GM19324 (cell line): ENCODE results near the gene SKIL.

Experiments used
- ATAC-seq: cut with Tn5 transposase; IDR thresholded peaks from one replicate; pipeline ENCODE4 v1.9.1; 2021; ENCODE audit warnings: mild to moderate bottlenecking, moderate library complexity; ENCODE audit not compliant: unreplicated experiment, low FRiP score

SKIL gene

GRCh38 chr3:170350515-170351413, 6.8 kb upstream of the SKIL start:
- no peak for ATAC-seq

DNA sequence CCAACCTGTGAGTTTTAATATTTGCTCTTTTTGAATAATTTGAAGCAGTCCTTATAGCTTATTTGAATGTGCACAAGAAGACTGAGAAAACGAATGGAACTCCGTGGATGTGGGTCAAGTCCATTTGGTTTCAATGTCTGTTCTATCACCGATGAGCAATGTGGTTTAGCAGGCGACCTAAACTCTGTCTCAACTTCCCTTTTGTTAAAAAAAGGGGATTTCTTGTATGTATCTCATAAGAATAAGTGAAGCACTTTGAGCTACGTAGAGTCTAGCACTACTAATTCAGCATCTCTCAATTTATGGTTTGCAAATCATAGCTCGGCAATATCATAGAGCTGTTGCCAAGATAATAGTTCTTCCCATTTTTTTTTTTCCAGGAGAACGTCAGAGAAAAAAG, 4.6 kb upstream of the SKIL start:
- ATAC-seq: no peak

- ATAC-seq: no peak
Observed at GRCh38 chr3:170353485-170353884, 4.0 kb upstream of the SKIL start.

DNA sequence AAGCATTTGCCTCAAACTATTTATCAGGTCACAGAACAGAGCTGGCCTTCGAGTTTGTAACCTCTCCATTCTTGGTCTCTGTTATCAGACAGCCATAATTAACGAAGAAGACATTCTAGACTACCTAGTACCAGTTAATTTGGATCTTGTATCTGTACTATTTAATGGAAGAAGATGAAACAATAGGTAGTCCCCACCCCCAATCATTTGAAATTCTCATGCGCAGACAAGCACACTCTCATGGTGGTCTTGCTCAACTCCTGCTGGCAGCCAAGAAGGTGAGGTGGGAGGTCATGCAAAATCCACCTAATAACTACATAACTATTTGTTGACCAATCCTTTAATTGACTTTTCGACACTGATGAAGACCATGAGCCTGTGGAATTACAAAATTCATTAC, 2.8 kb upstream of the SKIL start:
- ATAC-seq: no peak

- peak; percentile 3 for ATAC-seq
Observed at GRCh38 chr3:170355738-170356595, 1.5 kb upstream of the SKIL start.

DNA sequence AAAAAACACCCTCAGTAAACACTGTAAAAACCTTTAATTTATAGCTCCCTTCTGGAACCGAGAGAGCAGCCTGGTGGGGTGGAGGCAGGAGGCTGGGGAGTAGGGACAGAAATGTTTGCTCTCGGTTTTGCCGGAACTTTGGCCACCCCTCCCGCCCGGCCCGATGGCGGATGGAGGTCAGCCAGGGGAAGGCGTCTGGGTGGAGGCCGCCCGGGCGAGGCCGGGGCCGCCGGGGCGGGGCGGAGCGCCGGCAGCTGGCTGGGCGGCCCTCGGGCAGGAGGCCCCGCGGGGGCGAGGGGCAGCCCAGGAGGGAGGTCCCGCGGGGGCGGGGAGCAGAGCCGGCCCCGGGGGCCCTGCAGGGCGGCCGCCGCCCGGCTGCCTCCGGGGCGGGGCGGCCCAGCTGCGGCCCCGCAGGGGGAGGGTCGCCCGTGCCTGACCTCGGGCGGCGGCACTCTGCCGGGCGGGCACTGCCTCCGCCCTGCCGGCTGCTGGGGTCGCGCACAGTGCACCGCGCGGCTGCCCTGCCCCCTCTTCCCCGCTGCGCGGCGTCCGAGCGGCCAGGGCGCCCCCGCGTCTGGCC, 829 bp upstream of the SKIL start:
- peak; percentile 62 for ATAC-seq

DNA sequence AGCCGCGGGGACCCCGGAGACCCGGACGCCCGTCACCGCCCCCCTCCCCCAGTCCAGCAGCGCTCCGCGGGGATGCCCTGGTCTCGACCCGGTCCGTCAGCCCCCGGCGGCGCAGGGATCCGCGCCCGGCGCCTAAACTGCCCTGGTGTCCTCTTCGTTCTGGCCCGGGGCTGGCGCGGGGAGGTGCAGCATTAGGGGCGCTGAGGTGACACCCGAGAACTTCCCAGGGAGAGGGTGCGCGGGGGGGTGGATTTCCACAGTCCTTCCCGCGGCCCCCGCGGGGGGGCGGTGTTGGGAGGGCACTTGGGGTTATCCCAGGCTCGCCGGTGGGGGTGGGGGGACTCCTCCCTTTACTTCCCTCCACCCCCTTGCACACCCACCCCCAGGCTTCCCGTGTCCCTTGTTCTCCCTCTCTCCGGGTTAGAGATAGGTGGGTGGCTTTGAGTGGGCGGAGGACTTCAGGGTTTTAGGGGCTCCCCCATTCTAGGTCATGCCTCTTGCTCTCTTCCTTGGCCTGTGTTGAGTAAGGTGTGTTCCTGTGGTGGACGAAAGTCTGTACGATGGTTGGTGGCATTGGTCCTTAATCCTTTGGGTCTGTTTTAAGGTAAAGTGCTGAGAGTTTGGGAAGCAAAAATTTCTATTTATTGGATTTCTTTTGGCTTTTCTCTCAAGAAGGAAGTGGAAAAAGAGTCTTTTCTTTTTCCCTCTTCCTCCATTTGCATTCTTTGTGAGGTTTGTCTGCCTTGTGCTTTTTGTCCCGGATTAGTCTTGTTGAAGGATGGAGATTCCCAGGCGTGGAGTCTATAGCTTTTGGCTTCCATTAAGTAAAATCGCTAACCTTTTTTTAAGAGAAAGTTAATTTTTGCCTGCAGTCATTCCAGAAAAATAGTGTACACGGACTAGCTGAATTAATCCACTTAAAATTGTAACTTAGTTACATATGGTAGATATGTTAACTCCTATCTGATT, 811 bp downstream of the SKIL start:
- peak; percentile 2 for ATAC-seq

DNA sequence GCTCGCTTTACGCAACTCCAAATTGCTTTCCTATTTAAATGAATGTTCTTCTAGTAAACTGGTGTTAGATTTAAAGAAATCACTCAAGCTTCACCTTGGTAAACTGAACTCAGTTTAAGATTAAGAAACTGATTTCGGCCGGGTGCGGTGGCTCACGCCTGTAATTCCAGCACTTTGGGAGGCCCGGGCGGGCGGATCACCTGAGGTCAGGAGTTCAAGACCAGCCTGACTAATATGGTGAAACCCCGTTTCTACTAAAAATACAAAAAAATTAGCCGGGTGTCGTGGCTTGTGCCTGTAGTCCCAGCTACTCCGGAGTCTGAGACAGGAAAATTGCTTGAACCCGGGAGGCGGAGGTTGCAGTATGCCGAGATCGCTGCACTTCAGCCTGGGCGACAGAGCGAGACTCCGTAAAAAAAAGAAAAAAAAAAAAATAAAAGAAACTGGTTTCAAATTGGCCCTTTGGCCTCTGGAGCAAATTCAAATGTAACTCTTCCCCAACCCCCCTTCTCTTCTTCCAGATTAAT, 1.7 kb downstream of the SKIL start:
- ATAC-seq: no peak

GRCh38 chr3:170360466-170360865, 3.0 kb downstream of the SKIL start:
- no peak for ATAC-seq

DNA sequence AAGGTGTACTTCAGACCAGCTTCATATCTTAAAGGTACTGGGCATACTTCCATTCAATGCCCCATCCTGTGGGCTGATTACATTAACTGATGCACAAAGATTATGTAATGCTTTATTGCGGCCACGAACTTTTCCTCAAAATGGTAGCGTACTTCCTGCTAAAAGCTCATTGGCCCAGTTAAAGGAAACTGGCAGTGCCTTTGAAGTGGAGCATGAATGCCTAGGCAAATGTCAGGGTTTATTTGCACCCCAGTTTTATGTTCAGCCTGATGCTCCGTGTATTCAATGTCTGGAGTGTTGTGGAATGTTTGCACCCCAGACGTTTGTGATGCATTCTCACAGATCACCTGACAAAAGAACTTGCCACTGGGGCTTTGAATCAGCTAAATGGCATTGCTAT, 3.4 kb downstream of the SKIL start:
- no peak for ATAC-seq

GRCh38 chr3:170361711-170362110, 4.2 kb downstream of the SKIL start:
- no peak for ATAC-seq

DNA sequence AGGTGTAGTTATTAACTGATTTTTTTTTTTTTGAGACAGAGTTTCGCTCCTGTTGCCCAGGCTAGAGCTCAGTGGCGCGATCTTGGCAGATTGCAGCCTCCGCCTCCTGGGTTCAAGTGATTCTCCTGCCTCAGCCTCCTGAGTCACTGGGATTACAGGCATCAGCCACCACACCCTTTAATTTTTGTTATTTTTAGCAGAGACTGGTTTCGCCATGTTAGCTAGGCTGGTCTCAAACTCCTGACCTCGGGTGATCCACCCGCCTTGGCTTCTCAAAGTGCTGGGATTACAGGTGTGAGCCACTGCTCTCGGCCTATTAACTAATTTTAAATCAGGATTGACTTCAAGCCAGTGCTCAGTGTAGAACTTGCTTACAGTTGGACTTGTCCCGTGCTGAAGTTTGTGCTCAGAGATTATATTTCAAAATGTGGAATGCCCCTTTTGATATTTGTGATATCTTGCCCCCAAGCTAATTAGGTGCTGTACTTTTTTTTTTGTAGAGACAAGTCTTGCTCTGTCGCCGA, 6.0 kb downstream of the SKIL start:
- no peak for ATAC-seq

GRCh38 chr3:170364965-170365364, 7.5 kb downstream of the SKIL start:
- no peak for ATAC-seq

GRCh38 chr3:170367797-170368196, 10.3 kb downstream of the SKIL start:
- no peak for ATAC-seq

- ATAC-seq: no peak
Observed at GRCh38 chr3:170368921-170369320, 11.4 kb downstream of the SKIL start.

- no peak for ATAC-seq
Observed at GRCh38 chr3:170372190-170372879, 14.8 kb downstream of the SKIL start.

DNA sequence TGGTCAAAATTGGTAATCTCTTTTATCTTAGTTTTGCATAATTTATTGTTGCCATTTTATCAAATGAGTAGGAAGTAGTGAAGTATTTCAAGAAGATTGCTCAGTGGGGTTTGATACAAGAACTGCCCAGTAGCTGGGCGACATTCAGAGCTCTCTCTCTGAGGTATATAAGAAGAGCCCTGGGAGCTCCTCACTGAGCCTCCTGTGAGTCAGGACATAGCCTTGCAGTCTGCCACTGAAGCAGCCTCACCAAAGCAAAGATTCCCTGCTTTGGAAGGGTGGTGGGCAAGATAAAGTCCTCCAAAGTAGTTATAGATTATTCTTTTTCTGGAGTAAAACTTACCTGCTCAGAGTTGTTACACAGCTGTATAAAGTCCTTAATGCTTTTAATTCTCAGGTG, 26.1 kb downstream of the SKIL start:
- ATAC-seq: no peak

- ATAC-seq: no peak
Observed at GRCh38 chr3:170386468-170386867, 29.0 kb downstream of the SKIL start.

DNA sequence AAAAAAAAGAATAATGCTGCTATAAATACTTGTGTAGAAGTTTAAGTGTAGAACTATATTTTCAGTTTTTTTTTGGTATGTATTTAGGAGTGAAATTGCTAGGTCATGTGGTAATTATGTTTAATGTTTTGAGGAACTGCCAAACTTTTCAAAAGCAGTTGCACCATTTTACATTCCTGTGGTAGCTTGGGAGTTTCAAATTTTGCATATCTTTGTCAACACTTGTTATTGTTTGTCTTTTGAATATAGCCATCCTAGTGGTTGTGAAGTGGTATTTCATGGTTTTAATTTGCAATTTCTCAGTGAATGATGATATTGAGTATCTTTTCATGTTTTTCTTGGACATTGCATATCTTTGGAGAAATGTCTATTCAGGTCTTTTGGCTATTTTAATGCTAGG, 30.4 kb downstream of the SKIL start:
- no peak for ATAC-seq
